Measurements from ENCODE around the gene LCORL.

LCORL gene

GRCh38 chr4:17823871-17824669 is 197.5 kb downstream of the LCORL start:
- DNase-seq: no peak

GRCh38 chr4:17817027-17817426 is 204.5 kb downstream of the LCORL start:
- DNase-seq: no peak

- DNase-seq: no peak
Observed at GRCh38 chr4:17816142-17816541, 205.4 kb downstream of the LCORL start.

GRCh38 chr4:17814140-17814539 is 207.4 kb downstream of the LCORL start:
- no peak for DNase-seq

- no peak for DNase-seq
Observed at GRCh38 chr4:17812801-17813200, 208.8 kb downstream of the LCORL start.

- no peak for DNase-seq
Observed at GRCh38 chr4:17812125-17812524, 209.4 kb downstream of the LCORL start.

- no peak for DNase-seq
Observed at GRCh38 chr4:17811078-17811603, 210.4 kb downstream of the LCORL start.

- DNase-seq: peak; percentile 97 to 99
Observed at GRCh38 chr4:17810260-17811077, 211.1 kb downstream of the LCORL start, which contains the start of the genes DCAF16 and NCAPG. DCAF16 (minus strand) TSS chr4:17810757; CDS start chr4:17804141, 6,616 bp downstream. NCAPG (plus strand) TSS chr4:17810979; CDS start chr4:17811078, 99 bp downstream.

GRCh38 chr4:17809667-17810066 is 211.9 kb downstream of the LCORL start:
- no peak for DNase-seq

- no peak for DNase-seq
Observed at GRCh38 chr4:17807446-17807845, 214.1 kb downstream of the LCORL start.

- DNase-seq: no peak
Observed at GRCh38 chr4:17805580-17806155, 215.9 kb downstream of the LCORL start.

GRCh38 chr4:17797808-17798207 is 223.7 kb downstream of the LCORL start:
- DNase-seq: no peak

GRCh38 chr4:17794730-17795129 is 226.8 kb downstream of the LCORL start:
- DNase-seq: no peak
